Liver (tissue), 9 donors: ENCODE data around the gene GGTLC1. TPM values are rescaled to one million over a fixed set of nuclear protein-coding genes. Genes with fewer than 3 reads are reported as not detected.

ENCODE experiments used
- DNase-seq: peaks from one replicate; pipeline ENCODE4 v3.0.0-alpha.2; 2017; ENCODE audit warnings: low spot score
- H3K27ac ChIP-seq, 2 donors: one replicate each; pipeline ENCODE4 v1.7.0; 2013; ENCODE audit warnings: inconsistent platforms in 2 of 2, low read length in 2 of 2, control low read depth in 1 of 2, low read depth in 1 of 2, mild to moderate bottlenecking in 1 of 2
- H3K27me3 ChIP-seq, 4 donors: one replicate each; pipeline versions ENCODE4 v1.6.1 to v1.7.0; 2013; ENCODE audit warnings: low read length in 3 of 4, inconsistent platforms in 1 of 4, mild to moderate bottlenecking in 1 of 4, moderate library complexity in 1 of 4; ENCODE audit not compliant: control insufficient read depth in 4 of 4, insufficient read depth in 4 of 4
- H3K36me3 ChIP-seq, 4 donors: one replicate each; pipeline versions ENCODE4 v1.6.1 to v1.7.0; 2013; ENCODE audit warnings: low read length in 3 of 4, mild to moderate bottlenecking in 3 of 4, low read depth in 1 of 4, moderate library complexity in 1 of 4; ENCODE audit not compliant: control insufficient read depth in 4 of 4, insufficient read depth in 3 of 4
- H3K4me1 ChIP-seq, 4 donors: one replicate each; pipeline versions ENCODE4 v1.6.1 to v1.7.0; 2013; ENCODE audit warnings: low read length in 3 of 4, mild to moderate bottlenecking in 3 of 4, moderate library complexity in 1 of 4; ENCODE audit not compliant: control insufficient read depth in 4 of 4, insufficient read depth in 4 of 4
- H3K4me3 ChIP-seq, 3 donors: one replicate each; pipeline versions ENCODE4 v1.6.1 to v1.7.0; 2013; ENCODE audit warnings: low read length in 3 of 3, control low read depth in 1 of 3, low read depth in 1 of 3, mild to moderate bottlenecking in 1 of 3
- H3K9ac ChIP-seq, 2 donors: one replicate each; pipeline ENCODE4 v1.7.0; 2013; ENCODE audit warnings: low read length in 2 of 2, mild to moderate bottlenecking in 2 of 2, moderate library complexity in 2 of 2, control low read depth in 1 of 2, low read depth in 1 of 2
- H3K9me3 ChIP-seq, 4 donors: one replicate each; pipeline versions ENCODE4 v1.6.1 to v1.7.0; 2013; ENCODE audit warnings: low read length in 3 of 4; ENCODE audit not compliant: control insufficient read depth in 4 of 4
- EGR1 ChIP-seq, 2 donors: IDR thresholded peaks; 2 replicates each; pipeline ENCODE4 v1.6.1; 2016 to 2018; ENCODE audit warnings: antibody characterized with exemption in 2 of 2, low read depth in 2 of 2
- FOXA1 ChIP-seq: IDR thresholded peaks from 2 replicates; pipeline ENCODE4 v1.6.1; 2016; ENCODE audit warnings: antibody characterized with exemption
- FOXA2 ChIP-seq: IDR thresholded peaks from 2 replicates; pipeline ENCODE4 v1.6.1; 2016; ENCODE audit warnings: antibody characterized with exemption
- GABPA ChIP-seq, 2 donors: IDR thresholded peaks in 1 of 2; conservative IDR thresholded peaks in 1 of 2; 2 replicates each; pipeline ENCODE4 v1.6.1; 2016; ENCODE audit warnings: antibody characterized with exemption in 2 of 2, mild to moderate bottlenecking in 1 of 2, moderate library complexity in 1 of 2
- HNF4A ChIP-seq, 2 donors: conservative IDR thresholded peaks; 2 replicates each; pipeline ENCODE4 v1.6.1; 2016; ENCODE audit warnings: antibody characterized with exemption in 2 of 2, mild to moderate bottlenecking in 2 of 2
- JUND ChIP-seq, 2 donors: IDR thresholded peaks; 2 replicates each; pipeline ENCODE4 v1.6.1; 2016; ENCODE audit warnings: antibody characterized with exemption in 2 of 2
- NR2F2 ChIP-seq: IDR thresholded peaks from 2 replicates; pipeline ENCODE4 v1.6.1; 2016; ENCODE audit warnings: antibody characterized with exemption
- RAD21 ChIP-seq, 2 donors: IDR thresholded peaks; 2 replicates each; pipeline ENCODE4 v1.6.1; 2016; ENCODE audit warnings: antibody characterized with exemption in 2 of 2, mild to moderate bottlenecking in 2 of 2
- RXRA ChIP-seq, 2 donors: IDR thresholded peaks; 2 replicates each; pipeline ENCODE4 v1.6.1; 2017 to 2018; ENCODE audit warnings: antibody characterized with exemption in 2 of 2, mild to moderate bottlenecking in 1 of 2
- SP1 ChIP-seq: IDR thresholded peaks from 2 replicates; pipeline ENCODE4 v1.6.1; 2018; ENCODE audit warnings: antibody characterized with exemption, mild to moderate bottlenecking
- TAF1 ChIP-seq: conservative IDR thresholded peaks from 2 replicates; pipeline ENCODE4 v1.6.1; 2016; ENCODE audit warnings: antibody characterized with exemption, mild to moderate bottlenecking
- YY1 ChIP-seq: IDR thresholded peaks from 2 replicates; pipeline ENCODE4 v1.6.1; 2016; ENCODE audit warnings: antibody characterized with exemption, mild to moderate bottlenecking
- polyA plus RNA-seq, 2 donors: library from polyadenylated mRNA; stranded (reverse) in 1 of 2; unstranded in 1 of 2; fragments of 200-250 nt in 1 of 2; fragments of >200 nt in 1 of 2; fragmentation: Nextera tagmentation in 1 of 2; extraction: Ambion mirVana in 1 of 2; gene quantifications; one replicate each; pipeline versions ENCODE4 v1.2.1 to v1.2.3, GENCODE V29; 2013 to 2015
- total RNA-seq, 2 donors: library from RNA; depleted of rRNA; stranded (reverse); fragments of >200 nt; gene quantifications; one replicate each; pipeline ENCODE4 v1.2.3, GENCODE V29; 2014
- TF ChIP-seq, protein P1 (sequence below): fragments of 150-350 bp; IDR thresholded peaks from 2 replicates; pipeline ENCODE4 v1.5.1; 2017; ENCODE audit warnings: improper control_type of control experiment, low read depth, low read length; ENCODE audit not compliant: missing input control
- TF ChIP-seq, protein P2 (sequence below): IDR thresholded peaks from 2 replicates; pipeline ENCODE4 v1.6.1; 2016; ENCODE audit warnings: antibody characterized with exemption
- TF ChIP-seq, protein P3 (sequence below): IDR thresholded peaks from 2 replicates; pipeline ENCODE4 v1.6.1; 2016; ENCODE audit warnings: antibody characterized with exemption, mild to moderate bottlenecking
- TF ChIP-seq, protein P4 (sequence below): IDR thresholded peaks from 2 replicates; pipeline ENCODE4 v1.6.1; 2016; ENCODE audit warnings: antibody characterized with exemption
- TF ChIP-seq, protein P5 (sequence below): IDR thresholded peaks from 2 replicates; pipeline ENCODE4 v1.6.1; 2016; ENCODE audit warnings: antibody characterized with exemption
- donor health status: healthy.
- donor health status: healthy.
- donor health status: healthy.
- donor health status: healthy.
- donor health status: healthy.

The GGTLC1 gene
- total and polyA plus RNA-seq, 4 donors: not detected

DNA sequence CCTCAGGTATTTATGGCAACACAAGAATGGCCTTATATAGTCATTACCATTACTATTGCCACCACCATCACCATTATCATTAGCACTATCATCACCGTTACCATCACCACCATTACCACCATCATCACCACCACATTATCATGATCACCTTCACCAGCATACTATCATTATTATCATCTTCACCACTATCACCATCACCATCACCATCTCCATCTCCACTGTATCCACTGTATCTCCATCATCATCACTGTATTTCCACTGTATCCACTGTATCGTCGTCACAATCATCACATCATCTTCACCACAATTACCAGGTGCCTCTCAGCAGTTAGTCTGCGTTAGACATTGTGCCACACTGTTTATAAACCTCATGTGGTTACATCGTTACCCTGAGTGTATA lies 45.3 kb downstream of the GGTLC1 start (continued):
- TF ChIP-seq, protein P1, sequence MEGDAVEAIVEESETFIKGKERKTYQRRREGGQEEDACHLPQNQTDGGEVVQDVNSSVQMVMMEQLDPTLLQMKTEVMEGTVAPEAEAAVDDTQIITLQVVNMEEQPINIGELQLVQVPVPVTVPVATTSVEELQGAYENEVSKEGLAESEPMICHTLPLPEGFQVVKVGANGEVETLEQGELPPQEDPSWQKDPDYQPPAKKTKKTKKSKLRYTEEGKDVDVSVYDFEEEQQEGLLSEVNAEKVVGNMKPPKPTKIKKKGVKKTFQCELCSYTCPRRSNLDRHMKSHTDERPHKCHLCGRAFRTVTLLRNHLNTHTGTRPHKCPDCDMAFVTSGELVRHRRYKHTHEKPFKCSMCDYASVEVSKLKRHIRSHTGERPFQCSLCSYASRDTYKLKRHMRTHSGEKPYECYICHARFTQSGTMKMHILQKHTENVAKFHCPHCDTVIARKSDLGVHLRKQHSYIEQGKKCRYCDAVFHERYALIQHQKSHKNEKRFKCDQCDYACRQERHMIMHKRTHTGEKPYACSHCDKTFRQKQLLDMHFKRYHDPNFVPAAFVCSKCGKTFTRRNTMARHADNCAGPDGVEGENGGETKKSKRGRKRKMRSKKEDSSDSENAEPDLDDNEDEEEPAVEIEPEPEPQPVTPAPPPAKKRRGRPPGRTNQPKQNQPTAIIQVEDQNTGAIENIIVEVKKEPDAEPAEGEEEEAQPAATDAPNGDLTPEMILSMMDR: no peak
- TF ChIP-seq, protein P2, sequence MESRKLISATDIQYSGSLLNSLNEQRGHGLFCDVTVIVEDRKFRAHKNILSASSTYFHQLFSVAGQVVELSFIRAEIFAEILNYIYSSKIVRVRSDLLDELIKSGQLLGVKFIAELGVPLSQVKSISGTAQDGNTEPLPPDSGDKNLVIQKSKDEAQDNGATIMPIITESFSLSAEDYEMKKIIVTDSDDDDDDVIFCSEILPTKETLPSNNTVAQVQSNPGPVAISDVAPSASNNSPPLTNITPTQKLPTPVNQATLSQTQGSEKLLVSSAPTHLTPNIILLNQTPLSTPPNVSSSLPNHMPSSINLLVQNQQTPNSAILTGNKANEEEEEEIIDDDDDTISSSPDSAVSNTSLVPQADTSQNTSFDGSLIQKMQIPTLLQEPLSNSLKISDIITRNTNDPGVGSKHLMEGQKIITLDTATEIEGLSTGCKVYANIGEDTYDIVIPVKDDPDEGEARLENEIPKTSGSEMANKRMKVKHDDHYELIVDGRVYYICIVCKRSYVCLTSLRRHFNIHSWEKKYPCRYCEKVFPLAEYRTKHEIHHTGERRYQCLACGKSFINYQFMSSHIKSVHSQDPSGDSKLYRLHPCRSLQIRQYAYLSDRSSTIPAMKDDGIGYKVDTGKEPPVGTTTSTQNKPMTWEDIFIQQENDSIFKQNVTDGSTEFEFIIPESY: no peak
- no peak for TF ChIP-seq YY1

DNA sequence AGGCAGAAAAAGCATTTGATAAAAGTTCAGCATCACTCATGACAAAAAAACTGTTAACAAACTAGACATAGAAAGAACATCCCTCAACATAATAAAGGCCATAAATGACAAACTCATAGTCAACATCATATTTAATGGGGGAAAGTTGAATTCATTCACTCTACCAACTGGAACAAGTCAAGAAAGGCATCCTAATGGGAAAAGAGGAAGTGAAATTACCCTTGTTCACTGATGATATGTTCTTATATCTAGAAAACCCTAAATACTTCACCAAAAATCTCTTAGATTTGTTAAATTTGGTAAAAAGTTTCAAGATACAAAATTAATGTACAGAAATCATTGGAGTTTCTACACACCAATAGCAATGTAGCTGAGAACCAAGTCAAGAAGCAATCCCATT lies 48.9 kb downstream of the GGTLC1 start:
- no peak for TF ChIP-seq YY1
- no peak for TF ChIP-seq FOXA1
- no peak for TF ChIP-seq TAF1
- TF ChIP-seq NR2F2: no peak
- TF ChIP-seq FOXA2: no peak
- TF ChIP-seq, protein P2: no peak
- no peak for TF ChIP-seq RAD21 (IDR thresholded peaks at IDR 0.05)
- TF ChIP-seq EGR1 (IDR thresholded peaks at IDR 0.05; ENCODE audit: low read depth in 2 of 2): no peak
- no peak for TF ChIP-seq JUND (IDR thresholded peaks at IDR 0.05)
- TF ChIP-seq, protein P3, sequence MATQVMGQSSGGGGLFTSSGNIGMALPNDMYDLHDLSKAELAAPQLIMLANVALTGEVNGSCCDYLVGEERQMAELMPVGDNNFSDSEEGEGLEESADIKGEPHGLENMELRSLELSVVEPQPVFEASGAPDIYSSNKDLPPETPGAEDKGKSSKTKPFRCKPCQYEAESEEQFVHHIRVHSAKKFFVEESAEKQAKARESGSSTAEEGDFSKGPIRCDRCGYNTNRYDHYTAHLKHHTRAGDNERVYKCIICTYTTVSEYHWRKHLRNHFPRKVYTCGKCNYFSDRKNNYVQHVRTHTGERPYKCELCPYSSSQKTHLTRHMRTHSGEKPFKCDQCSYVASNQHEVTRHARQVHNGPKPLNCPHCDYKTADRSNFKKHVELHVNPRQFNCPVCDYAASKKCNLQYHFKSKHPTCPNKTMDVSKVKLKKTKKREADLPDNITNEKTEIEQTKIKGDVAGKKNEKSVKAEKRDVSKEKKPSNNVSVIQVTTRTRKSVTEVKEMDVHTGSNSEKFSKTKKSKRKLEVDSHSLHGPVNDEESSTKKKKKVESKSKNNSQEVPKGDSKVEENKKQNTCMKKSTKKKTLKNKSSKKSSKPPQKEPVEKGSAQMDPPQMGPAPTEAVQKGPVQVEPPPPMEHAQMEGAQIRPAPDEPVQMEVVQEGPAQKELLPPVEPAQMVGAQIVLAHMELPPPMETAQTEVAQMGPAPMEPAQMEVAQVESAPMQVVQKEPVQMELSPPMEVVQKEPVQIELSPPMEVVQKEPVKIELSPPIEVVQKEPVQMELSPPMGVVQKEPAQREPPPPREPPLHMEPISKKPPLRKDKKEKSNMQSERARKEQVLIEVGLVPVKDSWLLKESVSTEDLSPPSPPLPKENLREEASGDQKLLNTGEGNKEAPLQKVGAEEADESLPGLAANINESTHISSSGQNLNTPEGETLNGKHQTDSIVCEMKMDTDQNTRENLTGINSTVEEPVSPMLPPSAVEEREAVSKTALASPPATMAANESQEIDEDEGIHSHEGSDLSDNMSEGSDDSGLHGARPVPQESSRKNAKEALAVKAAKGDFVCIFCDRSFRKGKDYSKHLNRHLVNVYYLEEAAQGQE: no peak
- TF ChIP-seq, protein P4, sequence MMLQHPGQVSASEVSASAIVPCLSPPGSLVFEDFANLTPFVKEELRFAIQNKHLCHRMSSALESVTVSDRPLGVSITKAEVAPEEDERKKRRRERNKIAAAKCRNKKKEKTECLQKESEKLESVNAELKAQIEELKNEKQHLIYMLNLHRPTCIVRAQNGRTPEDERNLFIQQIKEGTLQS: no peak
- TF ChIP-seq RXRA (IDR thresholded peaks at IDR 0.05): no peak
- TF ChIP-seq SP1: no peak
- TF ChIP-seq, protein P5, sequence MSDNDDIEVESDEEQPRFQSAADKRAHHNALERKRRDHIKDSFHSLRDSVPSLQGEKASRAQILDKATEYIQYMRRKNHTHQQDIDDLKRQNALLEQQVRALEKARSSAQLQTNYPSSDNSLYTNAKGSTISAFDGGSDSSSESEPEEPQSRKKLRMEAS: no peak
- TF ChIP-seq GABPA (IDR thresholded peaks at IDR 0.05 in 1 of 2, conservative IDR thresholded peaks at IDR 0.05 in 1 of 2): no peak
- no peak for TF ChIP-seq HNF4A (conservative IDR thresholded peaks at IDR 0.05)

More for the DNA sequence above, 48.9 kb downstream of the GGTLC1 start:
- Histone ChIP-seq H3K9ac (no peak overlapping the region), H3K4me3 (no peak overlapping the region), H3K27me3 (no peaks in the 10 kb centered on the region), H3K4me1 (no peaks in the 10 kb centered on the region), H3K27ac (no peak overlapping the region), H3K9me3 (no peaks in the 10 kb centered on the region), H3K36me3 (no peaks in the 10 kb centered on the region)
- no peak for DNase-seq
